CD4-positive, alpha-beta memory T cell (primary cell): ENCODE measurements around the gene APOC3. TPM values are rescaled to one million over a fixed set of nuclear protein-coding genes. Genes with fewer than 3 reads are reported as not detected.
A peak's percentile ranks its signal among the peaks of the same experiment; 100 is the strongest.

Experiments used
- CTCF ChIA-PET: fragments of 350-600 bp; sonication (Branson Sonifier 250); formaldehyde crosslinking; loops from one replicate; lab custom pipeline; 2021; ENCODE audit warnings: inconsistent platforms; ENCODE audit not compliant: partially characterized antibody; lab: Charles Lee
- POLR2A ChIA-PET: fragments of 350-600 bp; sonication (Branson Sonifier 250); formaldehyde crosslinking; loops from one replicate; lab custom pipeline; 2021; ENCODE audit not compliant: partially characterized antibody; lab: Charles Lee
- DNase-seq, 5 donors: peaks; one replicate each; pipeline versions ENCODE4 v3.0.0 to v3.0.0-alpha.2; 2020 to 2022; ENCODE audit warnings: mixed read lengths in 1 of 5
- H3K27ac ChIP-seq: one replicate; pipeline ENCODE4 v1.7.0; 2013; ENCODE audit warnings: low read depth, low read length
- H3K27me3 ChIP-seq: 2 replicates; pipeline ENCODE4 v1.7.0; 2013; ENCODE audit warnings: mild to moderate bottlenecking, low read length, moderate library complexity; ENCODE audit not compliant: insufficient read depth
- H3K36me3 ChIP-seq: 2 replicates; pipeline ENCODE4 v1.7.0; 2013; ENCODE audit warnings: mild to moderate bottlenecking, low read length, moderate library complexity; ENCODE audit not compliant: insufficient read depth
- H3K4me1 ChIP-seq: 2 replicates; pipeline ENCODE4 v1.7.0; 2013; ENCODE audit warnings: mild to moderate bottlenecking, low read length, moderate library complexity; ENCODE audit not compliant: insufficient read depth
- H3K4me3 ChIP-seq, 2 donors: one replicate each; pipeline ENCODE4 v1.7.0; 2013; ENCODE audit warnings: low read length in 2 of 2, mild to moderate bottlenecking in 1 of 2
- H3K9me3 ChIP-seq, 2 donors: one replicate each; pipeline ENCODE4 v1.7.0; 2013; ENCODE audit warnings: low read length in 2 of 2, control low read depth in 1 of 2; ENCODE audit not compliant: control insufficient read depth in 1 of 2
- H3K27ac Mint-ChIP-seq, 7 donors: one replicate each; pipeline ENCODE4 v1.8.0; 2020 to 2021; ENCODE audit warnings: mixed read lengths in 7 of 7, mild to moderate bottlenecking in 6 of 7, inconsistent platforms in 3 of 7, moderate library complexity in 3 of 7
- H3K27me3 Mint-ChIP-seq, 2 donors: one replicate each; pipeline ENCODE4 v1.8.0; 2020 to 2021; ENCODE audit warnings: mixed read lengths in 2 of 2
- H3K36me3 Mint-ChIP-seq, 2 donors: one replicate each; pipeline ENCODE4 v1.8.0; 2020 to 2021; ENCODE audit warnings: mixed read lengths in 2 of 2, inconsistent platforms in 1 of 2, mild to moderate bottlenecking in 1 of 2
- H3K4me1 Mint-ChIP-seq, 4 donors: one replicate each; pipeline ENCODE4 v1.8.0; 2020 to 2021; ENCODE audit warnings: mixed read lengths in 4 of 4, mild to moderate bottlenecking in 1 of 4
- H3K4me3 Mint-ChIP-seq, 8 donors: one replicate each; pipeline ENCODE4 v1.8.0; 2020 to 2021; ENCODE audit warnings: mixed read lengths in 8 of 8, mild to moderate bottlenecking in 7 of 8, moderate library complexity in 6 of 8, inconsistent platforms in 3 of 8
- H3K9me3 Mint-ChIP-seq, 8 donors: one replicate each; pipeline ENCODE4 v1.8.0; 2020 to 2021; ENCODE audit warnings: mixed read lengths in 8 of 8, mild to moderate bottlenecking in 5 of 8, inconsistent platforms in 3 of 8, moderate library complexity in 1 of 8
- intact Hi-C: fragments of 100-400 bp; cut with micrococcal nuclease; formaldehyde crosslinking; loops from one replicate; pipeline ENCODE4 v1.15.1; 2023
- polyA plus RNA-seq, 2 donors: library from polyadenylated mRNA; unstranded; fragments of 300-500 nt; fragmentation: Illumina TruSeq; gene quantifications; one replicate each; pipeline ENCODE4 v1.2.3, GENCODE V29; 2021
- total RNA-seq, 2 experiments: library from RNA; stranded (reverse); gene quantifications; one replicate each; pipeline ENCODE4 v1.2.3, GENCODE V29; 2021

APOC3 gene
- total and polyA plus RNA-seq, 4 experiments from 2014 or later, result not detected

DNA sequence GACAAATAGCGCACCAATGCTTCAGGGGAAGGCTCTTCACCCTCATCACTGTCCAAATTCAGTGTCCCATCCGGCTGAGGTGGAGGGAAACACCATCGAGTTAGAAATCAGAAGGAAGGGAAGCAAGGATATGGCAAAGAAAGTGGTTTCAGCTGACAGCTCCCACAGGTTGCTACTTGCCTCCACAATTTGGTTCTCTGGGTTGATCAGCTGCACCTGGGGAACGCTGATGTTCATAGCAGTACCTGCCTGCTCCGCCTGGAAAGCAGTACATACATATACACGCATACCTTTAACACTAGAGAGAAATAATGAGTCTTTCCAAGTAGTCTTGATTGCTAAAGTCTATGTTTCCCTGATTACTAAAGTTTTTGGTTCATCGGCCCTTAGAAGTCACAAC lies 45.5 kb downstream of the APOC3 start:
- Mint-ChIP-seq H3K4me3 (no peak overlapping the region), H3K4me1 (peaks cover 4 to 14% (median 12%) of the 10 kb centered on the region in 4 donors), H3K27ac (peak overlapping the region in 5 of 7 donors; percentile 15 to 55 (median 26)), H3K9me3 (peaks cover 0 to 2% (median 0%) of the 10 kb centered on the region in 8 donors), H3K27me3 (no peaks in the 10 kb centered on the region), H3K36me3 (peaks cover 50 to 71% of the 10 kb centered on the region in 2 donors)
- no peak overlapping the region for H3K27ac ChIP-seq
- ChIA-PET POLR2A (no interaction called here), CTCF (interaction anchor here (8.8 kb wide), 1 partner anchor 232 kb away, joined by 155 read pairs; no protein-coding TSS in a partner anchor)
- H3K27me3 ChIP-seq, result no peaks in the 10 kb centered on the region
- peaks cover 49% of the 10 kb centered on the region for H3K36me3 ChIP-seq
- no peak for DNase-seq
- intact Hi-C loops, result no loop called here
- H3K4me1 ChIP-seq, result no peaks in the 10 kb centered on the region
- no peak overlapping the region for H3K4me3 ChIP-seq
- H3K9me3 ChIP-seq, result no peaks in the 10 kb centered on the region

DNA sequence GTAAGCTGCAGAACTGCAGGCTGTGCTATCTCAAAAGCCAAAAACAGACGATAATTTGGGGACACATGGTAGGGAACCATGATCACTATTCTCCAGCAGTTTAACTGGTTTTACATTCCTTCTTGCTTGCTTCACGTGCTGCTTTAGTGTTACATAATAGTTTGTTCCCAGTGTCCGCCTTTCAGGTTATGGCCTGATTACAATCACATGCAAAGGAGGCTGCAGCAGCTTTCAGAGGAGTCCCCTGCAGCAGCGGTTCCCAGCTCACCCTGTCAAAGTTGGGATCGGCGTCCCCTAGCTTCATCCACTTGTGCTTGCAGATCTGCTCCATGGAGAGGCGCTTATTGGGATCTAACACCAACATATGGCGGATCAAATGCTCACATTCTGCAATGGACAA lies 46.9 kb downstream of the APOC3 start:
- H3K4me1 ChIP-seq, result no peaks in the 10 kb centered on the region
- Mint-ChIP-seq H3K4me1 (peaks cover 9 to 12% (median 11%) of the 10 kb centered on the region in 4 donors), H3K27me3 (no peaks in the 10 kb centered on the region), H3K36me3 (peaks cover 41 to 63% of the 10 kb centered on the region in 2 donors), H3K4me3 (no peak overlapping the region), H3K27ac (peak overlapping the region in 4 of 7 donors; percentile 36 to 47 (median 44)), H3K9me3 (peaks cover 0 to 2% (median 0%) of the 10 kb centered on the region in 8 donors)
- H3K36me3 ChIP-seq, result peaks cover 37% of the 10 kb centered on the region
- POLR2A ChIA-PET, result interaction anchor here (1.0 to 1.2 kb wide), 2 partner anchors 22 to 267 kb away, joined by 3 read pairs; partner anchors contain the start of gene PAFAH1B2
- intact Hi-C loops, result no loop called here
- DNase-seq, result no peak
- CTCF ChIA-PET, result interaction anchor here (1.0 to 8.8 kb wide), 4 partner anchors 50 to 231 kb away, joined by 3 to 155 read pairs (median 16); partner anchors contain the start of genes APOA5 and SIK3
- no peak overlapping the region for H3K27ac ChIP-seq
- H3K4me3 ChIP-seq, result no peak overlapping the region
- H3K9me3 ChIP-seq, result no peaks in the 10 kb centered on the region
- H3K27me3 ChIP-seq, result no peaks in the 10 kb centered on the region

DNA sequence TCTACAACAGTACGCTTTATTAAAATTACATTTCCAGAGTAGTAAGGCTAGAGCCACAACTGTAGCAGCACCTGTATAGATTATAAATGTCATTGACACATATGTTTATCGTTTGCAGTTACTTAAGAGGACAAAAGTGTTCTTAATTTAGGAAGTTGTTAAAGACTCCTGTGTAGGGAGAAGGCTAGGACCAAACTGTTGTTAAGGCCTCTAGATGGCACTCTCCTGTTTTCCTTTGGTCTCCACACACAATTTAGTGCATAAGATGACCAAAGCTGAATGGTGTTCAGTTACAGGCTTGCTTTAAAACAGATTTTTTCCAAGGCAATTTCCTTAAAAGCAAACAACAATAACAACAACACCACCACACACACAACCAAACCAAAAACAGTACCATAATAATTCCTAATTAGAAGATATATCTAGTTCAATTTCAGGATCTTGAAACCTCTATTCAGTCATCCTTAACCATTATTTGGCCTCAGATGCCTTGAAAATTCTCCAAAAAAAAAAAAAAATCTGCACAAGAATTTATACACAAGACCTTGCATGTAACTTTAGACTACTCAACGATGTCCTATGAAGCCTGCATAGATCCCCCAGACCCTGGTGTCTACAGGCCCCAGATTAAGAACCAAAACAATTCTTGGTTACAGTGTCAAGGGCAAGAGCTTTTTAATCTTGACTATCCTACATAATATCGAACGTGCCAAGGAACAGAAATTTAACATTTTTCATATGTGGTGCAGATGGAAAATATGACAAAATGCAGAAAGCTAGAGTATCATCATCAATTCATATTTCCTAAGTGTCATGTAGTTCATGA lies 50.3 kb downstream of the APOC3 start:
- H3K9me3 ChIP-seq, result no peaks in the 10 kb centered on the region
- H3K4me3 Mint-ChIP-seq, result no peak overlapping the region
- no peak overlapping the region for H3K27ac ChIP-seq
- no peaks in the 10 kb centered on the region for H3K27me3 Mint-ChIP-seq
- H3K9me3 Mint-ChIP-seq, result no peaks in the 10 kb centered on the region
- peaks cover 8% of the 10 kb centered on the region for H3K36me3 ChIP-seq
- H3K27me3 ChIP-seq, result no peaks in the 10 kb centered on the region
- H3K36me3 Mint-ChIP-seq, result peaks cover 18 to 37% of the 10 kb centered on the region in 2 donors
- CTCF ChIA-PET, result interaction anchor here (0.6 to 8.8 kb wide), 26 partner anchors 9 to 350 kb away, joined by 3 to 155 read pairs (median 5); partner anchors contain the start of genes APOA5, SIK3 and ZPR1
- peak overlapping the region; percentile 35 to 79 (median 64) for H3K27ac Mint-ChIP-seq
- no peaks in the 10 kb centered on the region for H3K4me1 ChIP-seq
- peak; percentile 39 to 56 (median 50) for DNase-seq
- intact Hi-C loops, result loop anchor here (1.0 kb wide), 2 partner anchors 226 to 346 kb away; no protein-coding TSS in a partner anchor
- POLR2A ChIA-PET, result interaction anchor here (1.0 to 2.5 kb wide), 5 partner anchors 10 to 226 kb away, joined by 3 to 16 read pairs (median 7); partner anchors contain the start of gene SIK3
- H3K4me3 ChIP-seq, result no peak overlapping the region
- peaks cover 10 to 12% (median 11%) of the 10 kb centered on the region in 4 donors for H3K4me1 Mint-ChIP-seq

DNA sequence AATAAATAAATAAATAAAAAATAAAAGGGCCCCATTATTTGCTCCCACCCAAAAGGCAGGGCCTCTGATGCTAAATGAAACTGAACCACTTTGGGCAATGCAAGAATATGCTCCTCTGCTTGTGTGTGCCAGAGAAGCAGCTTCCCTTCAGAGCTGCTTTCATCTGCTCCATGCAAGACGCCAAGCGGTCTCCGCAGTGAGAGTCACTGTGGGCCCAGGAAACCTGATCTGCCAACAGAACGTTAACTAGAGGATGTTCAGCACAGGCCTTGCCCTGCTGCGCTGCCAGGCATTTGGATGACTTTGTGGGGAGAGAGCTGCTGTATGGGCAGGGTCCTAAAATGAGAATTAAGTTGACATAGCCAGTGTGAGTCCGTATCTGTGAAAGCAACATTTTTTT lies 51.4 kb downstream of the APOC3 start:
- H3K27ac ChIP-seq, result no peak overlapping the region
- no peaks in the 10 kb centered on the region for H3K9me3 ChIP-seq
- no peaks in the 10 kb centered on the region for H3K4me1 ChIP-seq
- H3K4me3 ChIP-seq, result no peak overlapping the region
- Mint-ChIP-seq H3K36me3 (peaks cover 9 to 28% of the 10 kb centered on the region in 2 donors), H3K4me1 (peaks cover 10 to 12% (median 11%) of the 10 kb centered on the region in 4 donors), H3K9me3 (no peaks in the 10 kb centered on the region), H3K27me3 (no peaks in the 10 kb centered on the region), H3K27ac (peak overlapping the region in 4 of 7 donors; percentile 62 to 82 (median 72)), H3K4me3 (no peak overlapping the region)
- no peaks in the 10 kb centered on the region for H3K36me3 ChIP-seq
- ChIA-PET POLR2A (no interaction called here), CTCF (interaction anchor here (0.9 to 8.8 kb wide), 15 partner anchors 8 to 226 kb away, joined by 3 to 155 read pairs (median 7); partner anchors contain the start of genes APOA5, SIK3 and ZPR1)
- H3K27me3 ChIP-seq, result no peaks in the 10 kb centered on the region
- intact Hi-C loops, result no loop called here
- DNase-seq, result no peak

DNA sequence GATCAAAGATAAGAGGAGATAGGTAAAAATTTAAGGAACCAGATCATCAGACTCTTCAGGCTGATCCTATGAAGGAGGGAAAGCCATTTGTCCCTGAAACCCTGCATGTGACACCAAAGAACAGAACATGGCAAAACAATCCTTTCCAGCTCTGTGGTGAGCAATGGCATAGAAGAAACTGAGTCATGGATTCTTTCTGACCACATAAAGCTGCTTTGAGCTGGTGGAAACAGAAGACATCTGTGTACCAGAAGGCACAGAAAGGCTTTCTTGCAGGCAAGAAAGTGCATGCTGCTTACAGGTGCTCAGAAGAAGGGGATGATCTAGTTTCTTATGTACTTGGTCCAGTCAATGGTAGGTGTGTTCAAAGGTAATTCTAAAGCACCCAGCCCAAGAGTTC lies 52.7 kb downstream of the APOC3 start:
- Mint-ChIP-seq H3K27ac (peak overlapping the region in 5 of 7 donors; percentile 11 to 75 (median 31)), H3K4me1 (peaks cover 10 to 12% (median 11%) of the 10 kb centered on the region in 4 donors), H3K27me3 (no peaks in the 10 kb centered on the region), H3K36me3 (peaks cover 14 to 22% of the 10 kb centered on the region in 2 donors), H3K9me3 (no peaks in the 10 kb centered on the region), H3K4me3 (no peak overlapping the region)
- Histone ChIP-seq H3K36me3 (no peaks in the 10 kb centered on the region), H3K4me3 (no peak overlapping the region), H3K9me3 (no peaks in the 10 kb centered on the region), H3K4me1 (no peaks in the 10 kb centered on the region), H3K27me3 (no peaks in the 10 kb centered on the region), H3K27ac (no peak overlapping the region)
- CTCF ChIA-PET, result interaction anchor here (1.2 to 8.8 kb wide), 4 partner anchors 19 to 225 kb away, joined by 3 to 155 read pairs (median 5); no protein-coding TSS in a partner anchor
- intact Hi-C loops, result no loop called here
- POLR2A ChIA-PET, result interaction anchor here (0.8 kb wide), 1 partner anchor 214 kb away, joined by 3 read pairs; no protein-coding TSS in a partner anchor
- DNase-seq, result no peak

Other genes starting within 250 kb of the APOC3 start
- gene BUD13, start 56.9 kb upstream of the APOC3 start, total RNA-seq, result 10 to 100 TPM; 19.9 to 23.1 TPM
- gene BUD13, start 56.9 kb upstream of the APOC3 start, polyA plus RNA-seq, result 10 to 100 TPM in 1 of 2 donors, 1 to 10 TPM in 1; 2.3 to 20.6 TPM
- 10 to 100 TPM; 59.5 to 73.4 TPM for gene ZPR1, start 41.9 kb upstream of the APOC3 start, total RNA-seq
- 10 to 100 TPM; 45.8 to 48.1 TPM for gene ZPR1, start 41.9 kb upstream of the APOC3 start, polyA plus RNA-seq
- not detected for gene APOA5, start 38.0 kb upstream of the APOC3 start, total RNA-seq
- gene APOA5, start 38.0 kb upstream of the APOC3 start, polyA plus RNA-seq, result not detected
- not detected for gene APOA4, start 6.6 kb upstream of the APOC3 start, total RNA-seq
- gene APOA4, start 6.6 kb upstream of the APOC3 start, polyA plus RNA-seq, result not detected
- under 1 TPM in 1 of 2 experiments, not detected in 1; 0.75 TPM for gene APOA1, start 7.7 kb downstream of the APOC3 start, total RNA-seq
- gene APOA1, start 7.7 kb downstream of the APOC3 start, polyA plus RNA-seq, result under 1 TPM in 1 of 2 donors, not detected in 1; 0.50 TPM